GM12891 (cell line): Measurements from ENCODE around the gene FMN1.
"Not testable (repeated sequence)": the region's sequence is repeated elsewhere in the genome, so short reads cannot be mapped to it uniquely, and the experiment has no call there.

Experiments used
- DNase-seq: peaks from one replicate; pipeline ENCODE4 v3.0.0; 2011; ENCODE audit warnings: low spot score; ENCODE audit not compliant: insufficient read length
- FAIRE-seq: peaks from 2 replicates; lab custom pipeline; 2011; peaks lifted over from hg19 to GRCh38; lab: Jason Lieb, UNC
- PAX5 ChIP-seq: IDR thresholded peaks from 2 replicates; pipeline ENCODE4 v1.6.1; 2011; ENCODE audit warnings: low read length, moderate library complexity, mild to moderate bottlenecking; ENCODE audit not compliant: insufficient read depth, severe bottlenecking
- POLR2A ChIP-seq: IDR thresholded peaks from 2 replicates; pipeline ENCODE4 v1.6.1; 2011; ENCODE audit warnings: low read depth, low read length, control low read depth
- POLR2AphosphoS5 ChIP-seq: IDR thresholded peaks from 2 replicates; pipeline ENCODE4 v1.6.1; 2011; ENCODE audit warnings: low read depth, low read length, control low read depth
- POU2F2 ChIP-seq: IDR thresholded peaks from 2 replicates; pipeline ENCODE4 v1.6.1; 2011; ENCODE audit warnings: low read depth, mild to moderate bottlenecking, control low read depth, low read length, moderate library complexity
- SPI1 ChIP-seq: IDR thresholded peaks from 2 replicates; pipeline ENCODE4 v1.6.1; 2011; ENCODE audit warnings: low read depth, low read length, control low read depth
- TAF1 ChIP-seq: IDR thresholded peaks from 2 replicates; pipeline ENCODE4 v1.6.1; 2011; ENCODE audit warnings: low read depth, low read length, control low read depth

FMN1 gene

GRCh38 chr15:32966512-32966911 is 228.0 kb downstream of the FMN1 start:
- FAIRE-seq, result no peak
- TF ChIP-seq PAX5 (no peak), SPI1 (no peak), POLR2A (no peak), POU2F2 (no peak), POLR2AphosphoS5 (no peak)
- no peak for DNase-seq

- TF ChIP-seq POLR2A (no peak), POU2F2 (no peak), TAF1 (no peak), POLR2AphosphoS5 (no peak), PAX5 (no peak), SPI1 (no peak)
- no peak for DNase-seq
- FAIRE-seq, result no peak
Observed at GRCh38 chr15:32965897-32966296, 228.6 kb downstream of the FMN1 start.

- FAIRE-seq (no peak), DNase-seq (no peak)
- TF ChIP-seq POU2F2 (no peak), SPI1 (no peak), POLR2AphosphoS5 (no peak), PAX5 (no peak), TAF1 (no peak), POLR2A (no peak)
Observed at GRCh38 chr15:32959077-32959476, 235.4 kb downstream of the FMN1 start.

GRCh38 chr15:32957219-32957618 is 237.3 kb downstream of the FMN1 start:
- FAIRE-seq (no peak), DNase-seq (no peak)
- TF ChIP-seq POLR2AphosphoS5, result no peak
- no peak for TF ChIP-seq TAF1

GRCh38 chr15:32956711-32957110 is 237.8 kb downstream of the FMN1 start:
- FAIRE-seq (no peak), DNase-seq (no peak)

GRCh38 chr15:32956006-32956405 is 238.5 kb downstream of the FMN1 start:
- FAIRE-seq (peak; percentile 48), DNase-seq (peak; percentile 8)
- TF ChIP-seq TAF1 (no peak), PAX5 (no peak), SPI1 (no peak), POLR2AphosphoS5 (no peak), POLR2A (no peak), POU2F2 (no peak)

More at GRCh38 chr15:32956711-32957110, 237.8 kb downstream of the FMN1 start:
- TF ChIP-seq POLR2A (no peak), PAX5 (no peak), TAF1 (no peak), POU2F2 (no peak)

- FAIRE-seq (no peak), DNase-seq (no peak)
- TF ChIP-seq SPI1 (no peak), POLR2A (no peak), POU2F2 (no peak), POLR2AphosphoS5 (no peak), PAX5 (no peak), TAF1 (no peak)
Observed at GRCh38 chr15:32953533-32953910, 241.0 kb downstream of the FMN1 start.

- no peak for TF ChIP-seq TAF1
- TF ChIP-seq SPI1, result no peak
- TF ChIP-seq POLR2A, result no peak
- TF ChIP-seq POLR2AphosphoS5, result no peak
- no peak for TF ChIP-seq PAX5
- TF ChIP-seq POU2F2, result no peak
- DNase-seq (no peak), FAIRE-seq (no peak)
Observed at GRCh38 chr15:32952901-32953532, 241.5 kb downstream of the FMN1 start.

GRCh38 chr15:32951736-32952464 is 242.6 kb downstream of the FMN1 start:
- FAIRE-seq, result no peak
- DNase-seq, result no peak
- no peak for TF ChIP-seq POLR2A
- no peak for TF ChIP-seq PAX5
- no peak for TF ChIP-seq TAF1
- TF ChIP-seq SPI1, result no peak
- no peak for TF ChIP-seq POLR2AphosphoS5
- TF ChIP-seq POU2F2, result no peak

- not testable (repeated sequence) for DNase-seq, FAIRE-seq
Observed at GRCh38 chr15:32950051-32950450, 244.5 kb downstream of the FMN1 start.
